PFSK-1 (cell line): ENCODE data around the gene SHPK. TPM values are rescaled to one million over a fixed set of nuclear protein-coding genes. Genes with fewer than 3 reads are reported as not detected.
A peak's percentile ranks its signal among the peaks of the same experiment; 100 is the strongest.

Experiments used
- FOXP2 ChIP-seq: optimal IDR thresholded peaks from 2 replicates; pipeline ENCODE3; 2011; ENCODE audit warnings: borderline replicate concordance, control low read depth, inconsistent platforms; ENCODE audit not compliant: insufficient read depth; ENCODE audit errors: extremely low read length, extremely low read depth
- POLR2AphosphoS5 ChIP-seq: IDR thresholded peaks from 2 replicates; pipeline ENCODE4 v1.6.1; 2012; ENCODE audit warnings: low read depth, mild to moderate bottlenecking, control low read depth, low read length, moderate library complexity
- SIN3A ChIP-seq: IDR thresholded peaks from 2 replicates; pipeline ENCODE4 v1.6.1; 2012; ENCODE audit warnings: mild to moderate bottlenecking, low read length, moderate library complexity, borderline replicate concordance; ENCODE audit not compliant: insufficient read depth
- TAF1 ChIP-seq: IDR thresholded peaks from 2 replicates; pipeline ENCODE4 v1.6.1; 2012; ENCODE audit warnings: low read length, control low read depth, borderline replicate concordance; ENCODE audit not compliant: insufficient read depth
- polyA plus RNA-seq: library from polyadenylated mRNA; unstranded; fragments of >200 nt; gene quantifications from one replicate; pipeline ENCODE4 v1.2.1, GENCODE V29; 2012; ENCODE audit warnings: low read depth, missing spikeins; ENCODE audit not compliant: insufficient read length
- TF ChIP-seq, protein P1 (sequence below), 2 experiments: IDR thresholded peaks; 2 replicates each; pipeline versions ENCODE4 v1.6.1 to v1.8.0; 2011 to 2012; ENCODE audit warnings: low read depth in 2 of 2, low read length in 2 of 2, control low read depth in 1 of 2, inconsistent platforms in 1 of 2, mild to moderate bottlenecking in 1 of 2, moderate library complexity in 1 of 2; ENCODE audit not compliant: insufficient read depth in 1 of 2

SHPK gene, protein sequence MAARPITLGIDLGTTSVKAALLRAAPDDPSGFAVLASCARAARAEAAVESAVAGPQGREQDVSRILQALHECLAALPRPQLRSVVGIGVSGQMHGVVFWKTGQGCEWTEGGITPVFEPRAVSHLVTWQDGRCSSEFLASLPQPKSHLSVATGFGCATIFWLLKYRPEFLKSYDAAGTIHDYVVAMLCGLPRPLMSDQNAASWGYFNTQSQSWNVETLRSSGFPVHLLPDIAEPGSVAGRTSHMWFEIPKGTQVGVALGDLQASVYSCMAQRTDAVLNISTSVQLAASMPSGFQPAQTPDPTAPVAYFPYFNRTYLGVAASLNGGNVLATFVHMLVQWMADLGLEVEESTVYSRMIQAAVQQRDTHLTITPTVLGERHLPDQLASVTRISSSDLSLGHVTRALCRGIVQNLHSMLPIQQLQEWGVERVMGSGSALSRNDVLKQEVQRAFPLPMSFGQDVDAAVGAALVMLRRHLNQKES
- 8.9 TPM for polyA plus RNA-seq

DNA sequence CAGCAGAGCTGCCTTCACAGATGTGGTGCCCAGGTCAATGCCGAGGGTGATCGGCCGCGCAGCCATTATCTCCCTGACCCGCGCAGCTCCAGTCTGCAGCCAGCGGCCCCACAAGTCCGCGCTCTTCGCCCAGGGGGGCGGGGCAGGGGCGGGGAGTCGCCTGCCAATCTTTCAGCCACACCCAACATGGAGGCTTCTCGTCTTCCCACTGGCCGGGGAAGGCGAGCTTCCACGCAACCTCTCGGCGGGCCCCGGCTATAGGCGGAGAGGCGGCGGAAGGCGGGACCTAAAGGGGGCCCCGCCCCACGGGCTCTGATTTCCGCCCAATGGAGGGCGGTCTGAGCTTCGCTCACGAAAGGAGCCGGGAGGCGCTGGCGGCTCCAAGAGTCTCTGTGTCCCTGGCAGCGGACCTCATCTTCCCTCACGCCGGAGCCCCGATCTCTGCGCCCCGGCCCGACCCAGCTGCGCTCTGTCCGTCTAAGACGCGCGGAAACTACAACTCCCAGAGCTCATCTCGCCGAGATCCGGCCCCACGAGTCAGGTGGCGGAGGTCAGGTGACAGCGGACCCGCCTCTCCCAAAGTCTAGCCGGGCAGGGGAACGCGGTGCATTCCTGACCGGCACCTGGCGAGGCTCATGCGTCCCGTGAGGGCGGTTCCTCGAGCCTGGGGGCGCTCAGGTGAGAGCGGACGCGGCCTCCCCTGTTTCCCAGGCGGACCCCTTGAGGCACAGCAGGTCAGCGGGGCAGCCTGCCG is at the start of gene SHPK, which contains the start of gene CTNS:
Gene SHPK, minus strand, starts transcription at position 97 of the 754 bp plus-strand sequence. Its CDS starts 31 bp downstream, at position 66.
Gene CTNS, plus strand, starts transcription at position 607 of the 754 bp plus-strand sequence. CDS start 3,447 bp downstream, outside the sequence.
- TF ChIP-seq SIN3A = peak; percentile 89; the same call in 1 of the 2 replicates
- TF ChIP-seq, protein P1, sequence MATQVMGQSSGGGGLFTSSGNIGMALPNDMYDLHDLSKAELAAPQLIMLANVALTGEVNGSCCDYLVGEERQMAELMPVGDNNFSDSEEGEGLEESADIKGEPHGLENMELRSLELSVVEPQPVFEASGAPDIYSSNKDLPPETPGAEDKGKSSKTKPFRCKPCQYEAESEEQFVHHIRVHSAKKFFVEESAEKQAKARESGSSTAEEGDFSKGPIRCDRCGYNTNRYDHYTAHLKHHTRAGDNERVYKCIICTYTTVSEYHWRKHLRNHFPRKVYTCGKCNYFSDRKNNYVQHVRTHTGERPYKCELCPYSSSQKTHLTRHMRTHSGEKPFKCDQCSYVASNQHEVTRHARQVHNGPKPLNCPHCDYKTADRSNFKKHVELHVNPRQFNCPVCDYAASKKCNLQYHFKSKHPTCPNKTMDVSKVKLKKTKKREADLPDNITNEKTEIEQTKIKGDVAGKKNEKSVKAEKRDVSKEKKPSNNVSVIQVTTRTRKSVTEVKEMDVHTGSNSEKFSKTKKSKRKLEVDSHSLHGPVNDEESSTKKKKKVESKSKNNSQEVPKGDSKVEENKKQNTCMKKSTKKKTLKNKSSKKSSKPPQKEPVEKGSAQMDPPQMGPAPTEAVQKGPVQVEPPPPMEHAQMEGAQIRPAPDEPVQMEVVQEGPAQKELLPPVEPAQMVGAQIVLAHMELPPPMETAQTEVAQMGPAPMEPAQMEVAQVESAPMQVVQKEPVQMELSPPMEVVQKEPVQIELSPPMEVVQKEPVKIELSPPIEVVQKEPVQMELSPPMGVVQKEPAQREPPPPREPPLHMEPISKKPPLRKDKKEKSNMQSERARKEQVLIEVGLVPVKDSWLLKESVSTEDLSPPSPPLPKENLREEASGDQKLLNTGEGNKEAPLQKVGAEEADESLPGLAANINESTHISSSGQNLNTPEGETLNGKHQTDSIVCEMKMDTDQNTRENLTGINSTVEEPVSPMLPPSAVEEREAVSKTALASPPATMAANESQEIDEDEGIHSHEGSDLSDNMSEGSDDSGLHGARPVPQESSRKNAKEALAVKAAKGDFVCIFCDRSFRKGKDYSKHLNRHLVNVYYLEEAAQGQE (IDR thresholded peaks at IDR 0.05; ENCODE audit: insufficient read depth in 1 of 2, low read depth in 2 of 2, low read length in 2 of 2) = peak in 1 of 2 experiments; percentile 33; a peak in 1 of 4 replicates
- TF ChIP-seq FOXP2 = peak; percentile 81
- peak; percentile 90 for TF ChIP-seq TAF1
- peak; percentile 88 for TF ChIP-seq POLR2AphosphoS5

DNA sequence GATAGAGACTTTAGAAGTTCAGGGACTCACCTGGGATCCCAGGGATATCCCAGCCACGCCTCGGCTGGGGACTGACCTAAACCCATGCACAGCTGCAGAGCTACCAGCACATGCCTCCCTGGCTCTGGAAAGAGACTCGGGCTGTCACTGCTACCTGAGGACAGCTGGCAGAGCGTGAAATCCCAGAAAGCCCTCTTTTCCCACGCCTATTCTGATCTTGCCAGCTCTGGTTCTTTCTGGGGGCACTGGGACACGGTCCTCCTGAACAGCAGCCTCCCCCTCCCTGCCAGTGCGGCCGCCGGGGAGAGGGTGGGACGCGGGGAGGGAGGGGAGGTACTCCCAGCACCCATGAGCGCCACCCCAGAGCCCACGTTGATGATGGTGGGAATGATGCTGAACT is 49.1 kb upstream of the SHPK start:
- TF ChIP-seq FOXP2 = no peak
- TF ChIP-seq POLR2AphosphoS5 = no peak
- no peak for TF ChIP-seq TAF1
- TF ChIP-seq, protein P1 (IDR thresholded peaks at IDR 0.05; ENCODE audit: insufficient read depth in 1 of 2, low read depth in 2 of 2, low read length in 2 of 2) = no peak
- no peak for TF ChIP-seq SIN3A

DNA sequence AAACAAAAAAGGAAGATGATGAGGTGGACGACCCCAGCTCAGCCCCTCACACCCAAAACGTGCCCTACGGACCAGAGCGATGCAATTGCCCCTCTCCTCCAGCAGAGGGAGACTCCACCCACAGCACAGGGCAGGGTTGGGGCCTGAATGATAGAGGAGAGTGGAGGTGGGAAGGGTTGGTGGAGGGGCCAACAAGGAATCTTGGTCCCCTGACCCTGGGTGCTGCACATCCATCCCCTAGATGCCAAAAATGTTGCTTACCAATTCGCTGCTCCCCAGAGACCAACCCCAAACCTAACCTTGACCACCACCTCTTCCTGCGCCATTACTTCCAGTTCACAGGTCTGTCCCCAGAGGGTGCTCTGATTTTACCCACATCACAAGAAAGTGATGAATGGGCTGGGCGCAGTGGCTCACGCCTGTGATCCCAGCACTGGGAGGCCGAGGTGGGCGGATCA is 47.0 kb upstream of the SHPK start:
- TF ChIP-seq, protein P1 (IDR thresholded peaks at IDR 0.05; ENCODE audit: insufficient read depth in 1 of 2, low read depth in 2 of 2, low read length in 2 of 2) = no peak
- TF ChIP-seq SIN3A (no peak), TAF1 (no peak), POLR2AphosphoS5 (no peak), FOXP2 (no peak)

DNA sequence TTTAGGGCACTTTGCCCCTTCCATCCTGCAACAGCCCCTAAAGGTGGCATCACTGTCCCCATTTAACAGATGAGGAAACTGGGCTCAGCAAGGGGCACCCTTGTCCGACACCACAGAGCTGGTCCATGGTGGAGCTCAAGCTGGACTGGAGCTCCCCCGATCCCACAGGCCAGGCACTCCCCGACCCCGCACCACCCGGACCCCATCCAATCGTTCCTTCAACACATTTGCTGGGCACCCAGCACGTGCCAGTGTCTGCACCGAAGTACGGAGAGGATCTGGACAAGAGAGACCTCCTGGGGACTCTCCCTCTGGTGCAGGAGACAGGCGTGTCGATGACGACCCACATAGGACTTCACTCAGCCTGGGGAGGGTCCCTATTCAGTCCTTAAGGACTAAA is 46.0 kb upstream of the SHPK start:
- TF ChIP-seq, protein P1 (IDR thresholded peaks at IDR 0.05; ENCODE audit: insufficient read depth in 1 of 2, low read depth in 2 of 2, low read length in 2 of 2) = no peak
- no peak for TF ChIP-seq FOXP2
- TF ChIP-seq TAF1 = no peak
- no peak for TF ChIP-seq POLR2AphosphoS5
- TF ChIP-seq SIN3A = no peak
